ENCODE results near the gene ANKRA2. TPM values are rescaled to one million over a fixed set of nuclear protein-coding genes. Genes with fewer than 3 reads are reported as not detected.

ANKRA2 gene
- total and polyA plus RNA-seq, 7 donors = 5.0 to 12.2 (median 8.8) TPM

DNA sequence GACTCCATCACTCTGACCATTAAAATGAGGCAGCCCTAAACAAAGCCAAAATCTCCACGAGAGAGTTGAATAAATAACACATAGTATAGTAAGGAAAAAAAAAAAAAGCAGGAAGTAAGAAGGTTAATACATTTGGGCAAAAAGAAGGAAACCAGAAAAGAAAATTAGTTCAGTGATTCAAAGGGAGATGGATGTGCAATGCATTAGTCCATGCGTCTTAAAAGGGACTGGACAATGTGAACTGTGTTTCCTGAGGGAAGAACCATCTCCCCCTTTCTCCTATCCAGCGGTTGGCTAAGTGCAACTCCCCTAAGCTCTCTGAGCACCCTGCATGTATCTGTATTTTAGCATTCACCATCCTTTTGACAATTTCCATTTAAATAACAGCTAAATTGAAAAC, 1.4 kb downstream of the ANKRA2 start:
- H3K4me1 ChIP-seq = peaks cover 22% of the 10 kb centered on the region
- TF ChIP-seq, protein P1, sequence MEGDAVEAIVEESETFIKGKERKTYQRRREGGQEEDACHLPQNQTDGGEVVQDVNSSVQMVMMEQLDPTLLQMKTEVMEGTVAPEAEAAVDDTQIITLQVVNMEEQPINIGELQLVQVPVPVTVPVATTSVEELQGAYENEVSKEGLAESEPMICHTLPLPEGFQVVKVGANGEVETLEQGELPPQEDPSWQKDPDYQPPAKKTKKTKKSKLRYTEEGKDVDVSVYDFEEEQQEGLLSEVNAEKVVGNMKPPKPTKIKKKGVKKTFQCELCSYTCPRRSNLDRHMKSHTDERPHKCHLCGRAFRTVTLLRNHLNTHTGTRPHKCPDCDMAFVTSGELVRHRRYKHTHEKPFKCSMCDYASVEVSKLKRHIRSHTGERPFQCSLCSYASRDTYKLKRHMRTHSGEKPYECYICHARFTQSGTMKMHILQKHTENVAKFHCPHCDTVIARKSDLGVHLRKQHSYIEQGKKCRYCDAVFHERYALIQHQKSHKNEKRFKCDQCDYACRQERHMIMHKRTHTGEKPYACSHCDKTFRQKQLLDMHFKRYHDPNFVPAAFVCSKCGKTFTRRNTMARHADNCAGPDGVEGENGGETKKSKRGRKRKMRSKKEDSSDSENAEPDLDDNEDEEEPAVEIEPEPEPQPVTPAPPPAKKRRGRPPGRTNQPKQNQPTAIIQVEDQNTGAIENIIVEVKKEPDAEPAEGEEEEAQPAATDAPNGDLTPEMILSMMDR (IDR thresholded peaks at IDR 0.05) = no peak
- 40 to 46% (median 46%) methylated on average over 3 of the region's 3 CpGs for WGBS, 3 donors
- intact Hi-C loops (cut with DNase I) = loop anchor here (10.0 kb wide), 2 partner anchors 59 to 689 kb away; no protein-coding TSS in a partner anchor
- peaks cover 0 to 50% of the 10 kb centered on the region in 2 donors for H3K36me3 ChIP-seq (ENCODE audit: insufficient read depth in 1 of 2, low read depth in 1 of 2)
- ATAC-seq = no peak
- peak overlapping the region; percentile 82 for H3K4me3 ChIP-seq
- no peaks in the 10 kb centered on the region for H3K27me3 ChIP-seq (ENCODE audit: insufficient read depth in 3 of 3, low read length in 2 of 3)
- no peaks in the 10 kb centered on the region for H3K9me3 ChIP-seq
- H3K27ac ChIP-seq = peak overlapping the region; percentile 96
- DNase-seq = no peak

DNA sequence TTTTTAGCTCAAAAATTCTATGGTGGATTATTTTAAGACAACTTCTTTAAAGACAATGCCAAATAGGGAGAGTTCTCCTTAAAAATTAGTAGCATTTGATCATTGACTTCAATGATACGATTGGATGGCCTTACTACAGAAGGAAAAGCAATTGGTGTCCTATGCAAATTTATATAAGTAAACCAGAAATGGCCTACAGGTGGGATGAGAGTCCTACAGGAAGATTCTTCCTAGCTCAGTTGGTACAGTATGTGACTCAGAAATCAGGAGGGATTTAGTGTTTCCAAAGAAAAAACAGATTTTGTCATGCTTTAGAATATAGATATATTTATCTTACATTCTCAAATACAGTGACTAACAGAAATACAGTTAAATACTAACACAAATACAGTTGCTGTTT, 6.5 kb downstream of the ANKRA2 start:
- Histone ChIP-seq H3K4me1 (peaks cover 4% of the 10 kb centered on the region), H3K4me3 (no peak overlapping the region), H3K27me3 (ENCODE audit: insufficient read depth in 3 of 3, low read length in 2 of 3) (no peaks in the 10 kb centered on the region), H3K27ac (no peak overlapping the region), H3K9me3 (no peaks in the 10 kb centered on the region), H3K36me3 (ENCODE audit: insufficient read depth in 1 of 2, low read depth in 1 of 2) (peaks cover 0 to 92% of the 10 kb centered on the region in 2 donors)
- WGBS, 3 donors = 80 to 95% (median 80%) methylated on average over 1 of the region's 1 CpG
- no peak for DNase-seq
- intact Hi-C loops (cut with DNase I) = no loop called here
- TF ChIP-seq, protein P1 (IDR thresholded peaks at IDR 0.05) = no peak
- ATAC-seq = no peak

DNA sequence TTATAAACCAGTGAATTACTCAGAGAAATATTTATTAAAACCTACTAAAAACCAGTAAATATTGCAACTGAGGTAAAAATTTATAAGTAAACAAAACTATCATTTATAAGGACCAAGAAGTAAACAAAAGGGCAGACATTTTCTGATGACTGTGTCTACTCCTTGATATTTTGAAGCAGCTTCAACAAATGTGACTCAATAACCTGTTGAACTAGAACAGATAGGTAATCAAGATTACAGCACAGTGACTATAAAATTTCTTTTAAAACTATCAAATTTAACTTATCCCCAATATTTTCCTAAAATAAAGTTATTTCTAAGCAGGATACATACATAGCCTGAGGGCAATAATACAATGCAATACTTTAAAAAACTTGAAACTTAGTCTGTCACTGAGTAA, 12.8 kb downstream of the ANKRA2 start:
- Histone ChIP-seq H3K9me3 (no peaks in the 10 kb centered on the region), H3K4me1 (no peaks in the 10 kb centered on the region), H3K36me3 (ENCODE audit: insufficient read depth in 1 of 2, low read depth in 1 of 2) (peaks cover 0 to 68% of the 10 kb centered on the region in 2 donors), H3K27me3 (ENCODE audit: insufficient read depth in 3 of 3, low read length in 2 of 3) (no peaks in the 10 kb centered on the region), H3K4me3 (no peak overlapping the region), H3K27ac (no peak overlapping the region)
- intact Hi-C loops (cut with DNase I) = no loop called here
- ATAC-seq (no peak), DNase-seq (no peak)
- TF ChIP-seq, protein P1 (IDR thresholded peaks at IDR 0.05) = no peak

DNA sequence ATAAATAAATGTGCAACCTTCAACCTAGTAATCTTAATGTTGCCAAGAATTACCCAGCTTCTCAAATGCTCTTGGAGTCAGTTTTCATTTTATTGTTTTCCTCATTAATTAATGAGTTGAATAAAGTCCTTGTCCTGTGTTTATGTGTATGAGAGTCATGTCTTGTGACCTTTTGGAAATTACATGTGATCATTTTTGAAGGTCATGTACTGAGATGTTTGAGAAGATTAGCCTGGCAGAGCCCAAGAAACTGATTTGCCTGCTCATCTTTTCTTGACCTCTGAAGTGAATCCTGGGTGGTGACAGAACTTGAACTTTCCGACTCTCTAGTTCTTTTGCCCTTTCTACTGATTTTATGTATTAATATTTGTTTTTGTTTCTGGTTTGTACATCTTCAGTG, 15.4 kb downstream of the ANKRA2 start:
- Histone ChIP-seq H3K9me3 (no peaks in the 10 kb centered on the region), H3K27ac (no peak overlapping the region), H3K36me3 (ENCODE audit: insufficient read depth in 1 of 2, low read depth in 1 of 2) (peaks cover 0 to 42% of the 10 kb centered on the region in 2 donors), H3K4me1 (no peaks in the 10 kb centered on the region), H3K27me3 (ENCODE audit: insufficient read depth in 3 of 3, low read length in 2 of 3) (no peaks in the 10 kb centered on the region), H3K4me3 (no peak overlapping the region)
- TF ChIP-seq, protein P1 (IDR thresholded peaks at IDR 0.05) = no peak
- no peak for ATAC-seq
- DNase-seq = no peak
- 76 to 89% (median 78%) methylated on average over 1 of the region's 1 CpG for WGBS, 3 donors
- intact Hi-C loops (cut with DNase I) = no loop called here

DNA sequence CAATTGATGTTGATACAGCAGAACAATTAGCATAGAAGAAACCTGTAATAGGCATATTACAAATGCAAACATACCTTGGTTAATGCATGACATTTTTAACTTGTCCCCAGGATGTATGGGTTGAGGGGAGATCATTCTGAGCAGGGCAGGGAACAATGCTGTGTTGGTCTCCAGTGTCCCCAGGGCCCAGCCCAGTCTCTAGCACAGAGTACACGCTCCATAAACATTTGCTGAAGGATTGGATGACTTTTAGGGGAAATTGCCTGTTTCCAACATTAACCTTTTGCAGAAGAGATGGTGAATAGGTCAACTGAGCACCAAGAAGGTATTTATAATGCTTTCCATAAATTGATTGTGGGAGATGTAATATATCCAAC, 20.0 kb downstream of the ANKRA2 start:
- TF ChIP-seq, protein P1 (IDR thresholded peaks at IDR 0.05) = no peak
- no peak for DNase-seq
- WGBS, 3 donors = 39 to 57% (median 50%) methylated on average over 1 of the region's 1 CpG
- no peak for ATAC-seq
- Histone ChIP-seq H3K4me1 (no peaks in the 10 kb centered on the region), H3K27ac (no peak overlapping the region), H3K9me3 (no peaks in the 10 kb centered on the region), H3K27me3 (ENCODE audit: insufficient read depth in 3 of 3, low read length in 2 of 3) (no peaks in the 10 kb centered on the region), H3K4me3 (no peak overlapping the region), H3K36me3 (ENCODE audit: insufficient read depth in 1 of 2, low read depth in 1 of 2) (peaks cover 0 to under 1% of the 10 kb centered on the region in 2 donors)
- intact Hi-C loops (cut with DNase I) = no loop called here
